Measurements from ENCODE around the gene ZNF157. TPM values are rescaled to one million over a fixed set of nuclear protein-coding genes. Genes with fewer than 3 reads are reported as not detected.

Gene ZNF157
- 0.11 and 0.39 TPM in 2 replicates for total RNA-seq

DNA sequence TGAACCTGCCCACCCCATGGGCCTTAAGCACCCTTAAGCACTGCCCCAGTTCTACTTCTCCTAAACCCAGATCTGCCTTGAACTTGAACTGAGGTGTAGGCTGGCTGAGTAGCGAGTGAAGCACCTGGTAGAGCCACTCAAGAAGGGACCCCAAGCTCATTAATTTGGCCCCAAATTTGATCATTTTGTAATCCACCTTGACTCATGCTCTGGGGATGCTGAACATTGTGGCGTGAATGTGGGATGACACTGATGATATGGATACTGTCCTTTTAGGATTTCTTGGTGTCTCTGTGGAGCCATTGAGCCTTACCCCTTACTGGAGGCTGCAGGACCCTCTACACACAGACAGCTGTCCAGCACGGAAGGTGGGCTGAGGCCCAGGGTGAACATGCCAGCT is at the start of gene ZNF157:
TSS of gene ZNF157 (plus strand) at position 301 of the 400 bp plus-strand sequence. CDS start at position 392, 91 bp downstream.

Small RNA genes within 50 kb of the gene (small RNA-seq; reads per million reads assigned to genes)
- 0.83 reads per million, percentile 49 among the genes with 10 or more reads in this experiment for gene SNORA11C

Other genes starting within 250 kb of the ZNF157 start
- gene NDUFB11, start 225.9 kb upstream of the ZNF157 start, total RNA-seq = 61.3 and 89.1 TPM in 2 replicates
- 40.4 and 70.8 TPM in 2 replicates for gene RBM10, start 225.4 kb upstream of the ZNF157 start, total RNA-seq
- gene UBA1, start 176.7 kb upstream of the ZNF157 start, total RNA-seq = 197 and 296 TPM in 2 replicates
- gene CDK16, start 151.9 kb upstream of the ZNF157 start, total RNA-seq = 111 and 134 TPM in 2 replicates
- 59.0 and 73.0 TPM in 2 replicates for gene USP11, start 137.6 kb upstream of the ZNF157 start, total RNA-seq
- 7.5 and 9.0 TPM in 2 replicates for gene ZNF41, start 112.6 kb downstream of the ZNF157 start, total RNA-seq
- 16.5 and 35.2 TPM in 2 replicates for gene ARAF, start 190.6 kb downstream of the ZNF157 start, total RNA-seq
- 62.6 and 76.9 TPM in 2 replicates for gene TIMP1, start 211.9 kb downstream of the ZNF157 start, total RNA-seq
- gene SYN1, start 249.3 kb downstream of the ZNF157 start, total RNA-seq = not detected in 2 replicates